NOMO-1 (cell line): Measurements from ENCODE around the gene GLT6D1.
"Not testable (repeated sequence)": the region's sequence is repeated elsewhere in the genome, so short reads cannot be mapped to it uniquely, and the experiment has no call there.

Source experiments
- DNase-seq, 2 experiments: peaks; one replicate each; lab custom pipeline; 2025; ENCODE audit not compliant: unreplicated experiment in 2 of 2; lab: John Stamatoyannopoulos, UW

GLT6D1 gene

GRCh38 chr9:135665795-135666189 lies 26.5 kb upstream of the GLT6D1 start:
- no peak for DNase-seq

- no peak for DNase-seq
Observed at GRCh38 chr9:135664801-135665794, 25.8 kb upstream of the GLT6D1 start.

- no peak for DNase-seq
Observed at GRCh38 chr9:135664266-135664665, 24.9 kb upstream of the GLT6D1 start.

- no peak for DNase-seq
Observed at GRCh38 chr9:135663857-135664256, 24.5 kb upstream of the GLT6D1 start.

- no peak for DNase-seq
Observed at GRCh38 chr9:135663451-135663770, 24.1 kb upstream of the GLT6D1 start.

- DNase-seq, result no peak
Observed at GRCh38 chr9:135662758-135663450, 23.6 kb upstream of the GLT6D1 start, which contains the start of gene LCN9. TSS of gene LCN9 (plus strand) at chr9:135663309. CDS start at chr9:135663322, 13 bp downstream.

GRCh38 chr9:135661816-135662560 lies 22.6 kb upstream of the GLT6D1 start:
- DNase-seq, result no peak

- DNase-seq, result no peak
Observed at GRCh38 chr9:135660407-135660806, 21.1 kb upstream of the GLT6D1 start.

- no peak for DNase-seq
Observed at GRCh38 chr9:135659252-135659651, 19.9 kb upstream of the GLT6D1 start.

- DNase-seq, result no peak
Observed at GRCh38 chr9:135657416-135657815, 18.1 kb upstream of the GLT6D1 start.

- DNase-seq, result no peak
Observed at GRCh38 chr9:135655317-135655716, 16.0 kb upstream of the GLT6D1 start.

GRCh38 chr9:135650408-135650807 lies 11.1 kb upstream of the GLT6D1 start:
- DNase-seq, result no peak

- DNase-seq, result no peak
Observed at GRCh38 chr9:135649508-135649907, 10.2 kb upstream of the GLT6D1 start.

- no peak for DNase-seq
Observed at GRCh38 chr9:135648494-135649410, 9.4 kb upstream of the GLT6D1 start.

- DNase-seq, result no peak
Observed at GRCh38 chr9:135647884-135648283, 8.5 kb upstream of the GLT6D1 start.

- DNase-seq, result no peak
Observed at GRCh38 chr9:135644631-135645218, 5.4 kb upstream of the GLT6D1 start.

- no peak for DNase-seq
Observed at GRCh38 chr9:135641745-135642144, 2.4 kb upstream of the GLT6D1 start.

GRCh38 chr9:135641047-135641446 lies 1.7 kb upstream of the GLT6D1 start:
- DNase-seq, result no peak

- DNase-seq, result not testable (repeated sequence)
Observed at GRCh38 chr9:135636930-135637530, 2.3 kb downstream of the GLT6D1 start.
